DOHH2 (cell line): ENCODE data around the gene VPS26A.
"Not testable (repeated sequence)": the region's sequence is repeated elsewhere in the genome, so short reads cannot be mapped to it uniquely, and the experiment has no call there.

ENCODE experiments used
- H3F3A ChIP-seq: fragments of 200-600 bp; sonication (generic), shearing (Covaris generic); 2 replicates; pipeline ENCODE4 v1.6.0; 2016; ENCODE audit warnings: antibody characterized with exemption, mild to moderate bottlenecking; ENCODE audit not compliant: control insufficient read depth, insufficient read depth
- H3K27ac ChIP-seq: fragments of 200-600 bp; sonication (generic); 2 replicates; pipeline ENCODE4 v1.5.1; 2014; ENCODE audit warnings: low read depth, mild to moderate bottlenecking, low read length, moderate library complexity
- H3K27me3 ChIP-seq: fragments of 200-600 bp; sonication (generic); 2 replicates; pipeline ENCODE4 v1.6.1; 2014; ENCODE audit warnings: mild to moderate bottlenecking, low read length, mixed read lengths; ENCODE audit not compliant: control insufficient read depth
- H3K36me3 ChIP-seq: fragments of 200-600 bp; sonication (generic); 2 replicates; pipeline ENCODE4 v1.6.1; 2014; ENCODE audit warnings: mild to moderate bottlenecking, low read length, moderate library complexity, mixed read lengths; ENCODE audit not compliant: control insufficient read depth
- H3K4me1 ChIP-seq: fragments of 200-600 bp; sonication (generic); 2 replicates; pipeline ENCODE4 v1.6.1; 2014; ENCODE audit warnings: mild to moderate bottlenecking, low read length, mixed read lengths; ENCODE audit not compliant: control insufficient read depth
- H3K4me2 ChIP-seq: fragments of 200-600 bp; sonication (generic); 2 replicates; pipeline ENCODE4 v1.6.0; 2014; ENCODE audit warnings: mild to moderate bottlenecking, low read length, moderate library complexity
- H3K4me3 ChIP-seq: fragments of 200-600 bp; sonication (generic); 2 replicates; pipeline ENCODE4 v1.5.1; 2014; ENCODE audit warnings: mild to moderate bottlenecking, low read length, mixed read lengths
- H3K79me2 ChIP-seq: fragments of 200-600 bp; sonication (generic); 2 replicates; pipeline ENCODE4 v1.6.1; 2014; ENCODE audit warnings: mild to moderate bottlenecking, low read length, mixed read lengths; ENCODE audit not compliant: control insufficient read depth
- H3K9me2 ChIP-seq: fragments of 200-600 bp; sonication (generic); replicated peaks from 2 replicates; pipeline ENCODE4 v1.6.1; 2014; ENCODE audit warnings: mild to moderate bottlenecking, low read length, mixed read lengths; ENCODE audit not compliant: control insufficient read depth
- H3K9me3 ChIP-seq: fragments of 200-600 bp; sonication (generic); 2 replicates; pipeline ENCODE4 v1.6.1; 2014; ENCODE audit warnings: antibody characterized with exemption, low read length, mixed read lengths; ENCODE audit not compliant: control insufficient read depth, insufficient read depth
- H4K20me1 ChIP-seq: fragments of 200-600 bp; sonication (generic); 2 replicates; pipeline ENCODE4 v1.6.0; 2014; ENCODE audit warnings: low read depth, mild to moderate bottlenecking, antibody characterized with exemption, low read length, moderate library complexity; ENCODE audit not compliant: control insufficient read depth, insufficient read depth
- EZH2phosphoT487 ChIP-seq: fragments of 200-600 bp; sonication (generic); IDR thresholded peaks from 2 replicates; pipeline ENCODE4 v1.6.1; 2017; ENCODE audit warnings: borderline replicate concordance, mild to moderate bottlenecking, antibody characterized with exemption, low read length, moderate library complexity, mixed read lengths
- TF ChIP-seq, protein P1 (sequence below): fragments of 200-600 bp; sonication (generic); IDR thresholded peaks from one replicate; pipeline ENCODE4 v1.5.1; 2014; ENCODE audit warnings: antibody characterized with exemption, mild to moderate bottlenecking, low read depth, low read length; ENCODE audit not compliant: poor library complexity, severe bottlenecking

The VPS26A gene

DNA sequence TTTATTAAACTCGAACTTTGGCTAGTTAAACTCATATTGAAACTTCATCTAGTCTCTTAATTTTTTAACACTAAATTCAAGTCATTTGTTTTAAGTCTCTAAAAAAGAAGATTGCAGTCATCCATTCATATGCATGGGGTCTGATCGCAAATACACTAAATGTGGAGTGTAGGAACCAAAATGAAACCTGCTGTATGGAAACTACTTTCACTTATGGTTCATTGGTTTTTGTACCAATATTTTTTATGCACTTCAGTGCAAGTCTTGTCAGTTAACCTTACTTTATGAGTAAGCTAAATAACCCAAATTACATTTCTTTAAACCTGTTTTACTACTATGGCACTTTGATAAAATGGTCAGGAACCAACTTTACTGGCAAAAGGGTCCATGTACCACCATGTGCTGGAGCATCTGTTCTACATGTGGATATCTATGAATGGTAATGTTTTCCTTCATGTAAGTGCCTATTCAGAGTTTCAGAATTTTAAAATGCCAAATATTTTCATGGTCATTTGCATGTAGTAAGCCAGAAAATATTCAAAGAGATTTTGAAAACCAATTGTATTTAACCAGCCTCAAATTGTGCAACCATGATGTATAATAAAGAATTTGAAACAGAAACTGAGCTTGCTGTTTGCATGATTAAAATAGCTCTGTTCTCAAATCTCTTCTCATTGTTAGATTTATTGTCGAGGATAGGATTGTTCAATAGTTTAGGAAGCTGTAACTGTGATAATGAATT, 48.4 kb downstream of the VPS26A start:
- TF ChIP-seq EZH2phosphoT487: no peak
- TF ChIP-seq, protein P1, sequence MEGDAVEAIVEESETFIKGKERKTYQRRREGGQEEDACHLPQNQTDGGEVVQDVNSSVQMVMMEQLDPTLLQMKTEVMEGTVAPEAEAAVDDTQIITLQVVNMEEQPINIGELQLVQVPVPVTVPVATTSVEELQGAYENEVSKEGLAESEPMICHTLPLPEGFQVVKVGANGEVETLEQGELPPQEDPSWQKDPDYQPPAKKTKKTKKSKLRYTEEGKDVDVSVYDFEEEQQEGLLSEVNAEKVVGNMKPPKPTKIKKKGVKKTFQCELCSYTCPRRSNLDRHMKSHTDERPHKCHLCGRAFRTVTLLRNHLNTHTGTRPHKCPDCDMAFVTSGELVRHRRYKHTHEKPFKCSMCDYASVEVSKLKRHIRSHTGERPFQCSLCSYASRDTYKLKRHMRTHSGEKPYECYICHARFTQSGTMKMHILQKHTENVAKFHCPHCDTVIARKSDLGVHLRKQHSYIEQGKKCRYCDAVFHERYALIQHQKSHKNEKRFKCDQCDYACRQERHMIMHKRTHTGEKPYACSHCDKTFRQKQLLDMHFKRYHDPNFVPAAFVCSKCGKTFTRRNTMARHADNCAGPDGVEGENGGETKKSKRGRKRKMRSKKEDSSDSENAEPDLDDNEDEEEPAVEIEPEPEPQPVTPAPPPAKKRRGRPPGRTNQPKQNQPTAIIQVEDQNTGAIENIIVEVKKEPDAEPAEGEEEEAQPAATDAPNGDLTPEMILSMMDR: no peak
- no peaks in the 10 kb centered on the region for H3K4me1 ChIP-seq
- H3F3A ChIP-seq: peaks cover 9% of the 10 kb centered on the region; the same call in 1 of the 2 replicates
- H3K9me3 ChIP-seq: no peaks in the 10 kb centered on the region
- H3K27me3 ChIP-seq: no peaks in the 10 kb centered on the region
- H3K4me3 ChIP-seq: no peak overlapping the region
- H3K27ac ChIP-seq: no peak overlapping the region
- H3K36me3 ChIP-seq: peaks cover 14% of the 10 kb centered on the region; the same call in 1 of the 2 replicates
- H3K4me2 ChIP-seq: no peak overlapping the region
- H3K9me2 ChIP-seq: no peaks in the 10 kb centered on the region
- no peaks in the 10 kb centered on the region for H4K20me1 ChIP-seq
- no peaks in the 10 kb centered on the region for H3K79me2 ChIP-seq

DNA sequence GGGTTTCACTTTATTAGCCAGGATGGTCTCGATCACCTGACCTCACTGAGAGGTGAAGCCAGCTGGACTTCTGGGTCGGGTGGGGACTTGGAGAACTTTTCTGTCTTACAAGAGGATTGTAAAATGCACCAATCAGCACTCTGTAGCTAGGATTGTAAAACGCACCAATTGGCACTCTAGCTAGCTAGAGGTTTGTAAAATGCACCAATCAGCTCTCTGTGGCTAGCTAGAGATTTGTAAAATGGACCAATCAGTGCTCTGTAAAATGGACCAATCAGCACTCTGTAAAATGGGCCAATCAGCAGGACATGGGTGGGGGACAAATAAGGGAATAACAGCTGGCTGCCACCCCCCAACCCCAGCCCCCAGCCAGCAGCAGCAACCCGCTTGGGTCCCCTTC, 51.3 kb downstream of the VPS26A start:
- not testable (repeated sequence) for H3K27me3 ChIP-seq, H3K9me3 ChIP-seq, H3F3A ChIP-seq, H3K27ac ChIP-seq, H4K20me1 ChIP-seq, H3K9me2 ChIP-seq, H3K4me3 ChIP-seq, H3K4me2 ChIP-seq
- Histone ChIP-seq H3K36me3 (peaks cover 13% of the 10 kb centered on the region), H3K79me2 (peaks cover 15% of the 10 kb centered on the region), H3K4me1 (peaks cover 12% of the 10 kb centered on the region)

DNA sequence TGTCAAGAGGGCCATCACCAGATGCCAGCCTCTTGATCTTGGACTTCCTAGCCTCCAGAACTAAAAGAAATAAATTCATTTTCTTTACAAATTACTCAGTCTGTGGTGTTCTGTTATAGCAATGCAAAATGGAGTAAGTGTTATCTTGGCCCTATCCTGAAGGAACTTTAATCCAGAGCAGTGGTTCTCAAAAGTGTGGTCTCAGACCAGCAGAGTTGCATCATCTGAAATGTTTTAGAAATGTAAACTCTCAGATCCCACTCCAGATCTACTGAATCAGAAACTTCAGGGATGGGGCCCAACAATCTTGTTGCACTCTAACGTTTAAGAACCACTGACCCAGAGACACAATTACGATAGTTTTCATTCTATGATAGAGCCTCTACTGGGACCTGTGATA, 52.8 kb downstream of the VPS26A start:
- H3K27ac ChIP-seq: no peak overlapping the region
- H3K4me3 ChIP-seq: no peak overlapping the region
- H3K4me2 ChIP-seq: no peak overlapping the region
- H3K4me1 ChIP-seq: peaks cover 20% of the 10 kb centered on the region
- H4K20me1 ChIP-seq: no peaks in the 10 kb centered on the region
- H3K27me3 ChIP-seq: no peaks in the 10 kb centered on the region
- 0 out of 2 replicates have a peak, but pooled peaks cover 4% of the 10 kb centered on the region for H3F3A ChIP-seq
- H3K79me2 ChIP-seq: peaks cover 30% of the 10 kb centered on the region
- H3K9me2 ChIP-seq: no peaks in the 10 kb centered on the region
- TF ChIP-seq, protein P1: no peak
- no peak for TF ChIP-seq EZH2phosphoT487
- no peaks in the 10 kb centered on the region for H3K9me3 ChIP-seq
- H3K36me3 ChIP-seq: peaks cover 5% of the 10 kb centered on the region

DNA sequence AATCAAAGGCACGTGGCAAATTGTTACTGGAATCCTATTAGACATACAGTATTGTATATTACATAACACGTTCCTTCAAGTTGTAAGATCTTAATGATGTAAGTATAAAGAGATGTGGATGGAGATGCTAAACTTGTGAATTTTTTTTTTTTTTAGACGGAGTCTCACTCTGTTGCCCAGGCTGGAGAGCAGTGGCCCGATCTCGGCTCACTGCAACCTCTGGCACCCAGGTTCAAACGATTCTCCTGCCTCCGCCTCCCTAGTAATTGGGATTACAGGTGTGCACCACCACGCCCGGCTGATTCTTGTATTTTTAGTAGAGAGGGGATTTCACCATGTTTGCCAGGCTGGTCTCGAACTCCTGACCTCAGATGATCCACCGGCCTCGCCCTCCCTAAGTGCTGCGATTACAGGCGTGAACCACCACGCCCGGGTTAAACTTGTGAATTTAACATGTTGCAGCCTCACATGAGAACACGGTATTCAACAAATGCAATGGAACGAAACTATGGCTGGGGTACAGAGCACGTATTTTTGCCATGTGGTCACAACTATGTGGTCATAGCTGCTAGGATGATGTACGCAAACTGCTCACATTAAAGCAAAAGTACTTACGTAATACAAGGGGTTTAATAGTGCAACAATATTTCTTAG, 55.2 kb downstream of the VPS26A start:
- peak overlapping the region; percentile 68 for H3K27ac ChIP-seq
- no peaks in the 10 kb centered on the region for H3K27me3 ChIP-seq
- peaks cover 20% of the 10 kb centered on the region for H3K4me1 ChIP-seq

More for the DNA sequence above, 55.2 kb downstream of the VPS26A start:
- H3K9me2 ChIP-seq: no peaks in the 10 kb centered on the region
- H4K20me1 ChIP-seq: 0 out of 2 replicates have a peak, but pooled peaks cover 4% of the 10 kb centered on the region
- H3K4me3 ChIP-seq: peak overlapping the region; percentile 95
- peaks cover 54% of the 10 kb centered on the region for H3K79me2 ChIP-seq
- peaks cover 19% of the 10 kb centered on the region for H3K36me3 ChIP-seq
- H3K9me3 ChIP-seq: no peaks in the 10 kb centered on the region
- H3F3A ChIP-seq: 0 out of 2 replicates have a peak, but pooled peaks cover 4% of the 10 kb centered on the region
- peak overlapping the region; percentile 90 for H3K4me2 ChIP-seq
- no peak for TF ChIP-seq EZH2phosphoT487
- TF ChIP-seq, protein P1: no peak
